Fibroblast of the aortic adventitia (primary cell): ENCODE measurements around the gene SLC9A9. TPM values are rescaled to one million over a fixed set of nuclear protein-coding genes. Genes with fewer than 3 reads are reported as not detected.

ENCODE experiments used
- DNase-seq: peaks from one replicate; pipeline ENCODE4 v3.0.0-alpha.2; 2010; ENCODE audit warnings: low read depth
- H3K4me3 ChIP-seq: 2 replicates; pipeline ENCODE4 v1.5.1; 2011; ENCODE audit warnings: low read depth, mild to moderate bottlenecking, control low read depth, low read length, moderate library complexity
- CTCF ChIP-seq: IDR thresholded peaks from 2 replicates; pipeline ENCODE4 v1.5.1; 2011; ENCODE audit warnings: mild to moderate bottlenecking, low read length, control low read depth, inconsistent platforms; ENCODE audit not compliant: insufficient read depth
- total RNA-seq: library from RNA; depleted of rRNA; stranded (reverse); fragments of >200 nt; gene quantifications from 2 replicates; pipeline ENCODE4 v1.2.3, GENCODE V29; 2012; ENCODE audit warnings: low replicate concordance

Gene SLC9A9
- total RNA-seq, 1 donor, result 23.8 TPM

GRCh38 chr3:143657391-143657790, 190.9 kb downstream of the SLC9A9 start:
- H3K4me3 ChIP-seq, result no peak overlapping the region
- DNase-seq, result peak; percentile 48
- no peak for TF ChIP-seq CTCF

- TF ChIP-seq CTCF, result no peak
- H3K4me3 ChIP-seq, result no peak overlapping the region
- no peak for DNase-seq
These were observed 193.4 kb downstream of the SLC9A9 start for GRCh38 chr3:143654906-143655305.

- TF ChIP-seq CTCF, result no peak
- no peak for DNase-seq
- no peak overlapping the region for H3K4me3 ChIP-seq
These were observed 194.3 kb downstream of the SLC9A9 start for GRCh38 chr3:143653935-143654334.

- TF ChIP-seq CTCF, result no peak
- no peak for DNase-seq
- H3K4me3 ChIP-seq, result no peak overlapping the region
These were observed 194.8 kb downstream of the SLC9A9 start for GRCh38 chr3:143653493-143653892.

- H3K4me3 ChIP-seq, result no peak overlapping the region
- no peak for DNase-seq
- TF ChIP-seq CTCF, result no peak
These were observed 196.2 kb downstream of the SLC9A9 start for GRCh38 chr3:143652118-143652517.

- no peak for DNase-seq
- no peak overlapping the region for H3K4me3 ChIP-seq
- TF ChIP-seq CTCF, result no peak
These were observed 197.4 kb downstream of the SLC9A9 start for GRCh38 chr3:143650827-143651226.

GRCh38 chr3:143650120-143650519, 198.1 kb downstream of the SLC9A9 start:
- DNase-seq, result no peak
- no peak overlapping the region for H3K4me3 ChIP-seq
- TF ChIP-seq CTCF, result no peak
